Measurements from ENCODE around the gene ZNF446. TPM values are rescaled to one million over a fixed set of nuclear protein-coding genes. Genes with fewer than 3 reads are reported as not detected.
"Not testable (repeated sequence)": the region's sequence is repeated elsewhere in the genome, so short reads cannot be mapped to it uniquely, and the experiment has no call there.

Gene ZNF446
- total RNA-seq, 1 experiment from 2014 or later, result 13.9 TPM

DNA sequence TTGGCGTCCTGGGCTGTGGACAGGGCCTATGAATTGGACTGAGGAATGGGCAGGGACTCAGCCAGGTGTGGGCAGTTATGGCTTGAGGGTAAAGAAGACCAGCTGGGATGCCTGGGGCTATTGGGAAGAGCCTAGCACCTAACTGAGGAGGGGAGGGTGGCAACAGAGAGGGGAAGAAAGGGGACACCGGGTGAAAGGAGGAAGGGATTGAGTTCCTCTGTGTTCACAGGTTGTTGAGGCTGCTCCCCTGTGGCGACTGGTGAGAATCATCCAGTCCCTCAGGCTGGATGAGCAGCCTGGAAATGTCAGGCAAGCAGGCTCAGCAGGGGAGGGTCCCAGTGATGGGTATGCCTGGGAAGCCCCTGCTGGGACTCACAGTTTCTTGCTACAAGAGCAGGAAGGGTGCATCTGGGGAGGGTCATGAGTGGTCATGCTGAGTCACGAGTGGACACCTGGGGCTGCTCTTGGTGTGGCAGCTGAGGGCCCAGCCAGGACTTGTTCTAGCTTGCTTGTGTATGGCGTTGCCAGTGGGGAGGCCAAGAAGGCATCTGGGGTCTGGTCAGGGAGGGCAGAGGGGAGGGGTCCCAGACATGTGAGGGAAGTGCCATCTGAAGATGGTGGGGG lies 7.8 kb upstream of the ZNF446 start:
- Mint-ChIP-seq H3K27me3 (ENCODE audit: unreplicated experiment) (no peaks in the 10 kb centered on the region), H3K36me3 (ENCODE audit: insufficient read depth, unreplicated experiment) (peaks cover 50% of the 10 kb centered on the region), H3K27ac (ENCODE audit: unreplicated experiment) (peak overlapping the region; percentile 38), H3K4me1 (ENCODE audit: low read depth, unreplicated experiment) (peaks cover 14% of the 10 kb centered on the region), H3K9me3 (ENCODE audit: low read depth, unreplicated experiment) (no peaks in the 10 kb centered on the region), H3K4me3 (ENCODE audit: low read depth, unreplicated experiment) (peak overlapping the region; percentile 80)
- intact Hi-C loops (cut with micrococcal nuclease; ENCODE audit: unreplicated experiment), result no loop called here
- CTCF ChIA-PET, result no interaction called here
- BruUV-seq (replicated peaks), result no TSS peak
- no peak for DNase-seq
- TF ChIP-seq, protein P1, sequence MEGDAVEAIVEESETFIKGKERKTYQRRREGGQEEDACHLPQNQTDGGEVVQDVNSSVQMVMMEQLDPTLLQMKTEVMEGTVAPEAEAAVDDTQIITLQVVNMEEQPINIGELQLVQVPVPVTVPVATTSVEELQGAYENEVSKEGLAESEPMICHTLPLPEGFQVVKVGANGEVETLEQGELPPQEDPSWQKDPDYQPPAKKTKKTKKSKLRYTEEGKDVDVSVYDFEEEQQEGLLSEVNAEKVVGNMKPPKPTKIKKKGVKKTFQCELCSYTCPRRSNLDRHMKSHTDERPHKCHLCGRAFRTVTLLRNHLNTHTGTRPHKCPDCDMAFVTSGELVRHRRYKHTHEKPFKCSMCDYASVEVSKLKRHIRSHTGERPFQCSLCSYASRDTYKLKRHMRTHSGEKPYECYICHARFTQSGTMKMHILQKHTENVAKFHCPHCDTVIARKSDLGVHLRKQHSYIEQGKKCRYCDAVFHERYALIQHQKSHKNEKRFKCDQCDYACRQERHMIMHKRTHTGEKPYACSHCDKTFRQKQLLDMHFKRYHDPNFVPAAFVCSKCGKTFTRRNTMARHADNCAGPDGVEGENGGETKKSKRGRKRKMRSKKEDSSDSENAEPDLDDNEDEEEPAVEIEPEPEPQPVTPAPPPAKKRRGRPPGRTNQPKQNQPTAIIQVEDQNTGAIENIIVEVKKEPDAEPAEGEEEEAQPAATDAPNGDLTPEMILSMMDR (IDR thresholded peaks at IDR 0.05; ENCODE audit: unreplicated experiment), result no peak

DNA sequence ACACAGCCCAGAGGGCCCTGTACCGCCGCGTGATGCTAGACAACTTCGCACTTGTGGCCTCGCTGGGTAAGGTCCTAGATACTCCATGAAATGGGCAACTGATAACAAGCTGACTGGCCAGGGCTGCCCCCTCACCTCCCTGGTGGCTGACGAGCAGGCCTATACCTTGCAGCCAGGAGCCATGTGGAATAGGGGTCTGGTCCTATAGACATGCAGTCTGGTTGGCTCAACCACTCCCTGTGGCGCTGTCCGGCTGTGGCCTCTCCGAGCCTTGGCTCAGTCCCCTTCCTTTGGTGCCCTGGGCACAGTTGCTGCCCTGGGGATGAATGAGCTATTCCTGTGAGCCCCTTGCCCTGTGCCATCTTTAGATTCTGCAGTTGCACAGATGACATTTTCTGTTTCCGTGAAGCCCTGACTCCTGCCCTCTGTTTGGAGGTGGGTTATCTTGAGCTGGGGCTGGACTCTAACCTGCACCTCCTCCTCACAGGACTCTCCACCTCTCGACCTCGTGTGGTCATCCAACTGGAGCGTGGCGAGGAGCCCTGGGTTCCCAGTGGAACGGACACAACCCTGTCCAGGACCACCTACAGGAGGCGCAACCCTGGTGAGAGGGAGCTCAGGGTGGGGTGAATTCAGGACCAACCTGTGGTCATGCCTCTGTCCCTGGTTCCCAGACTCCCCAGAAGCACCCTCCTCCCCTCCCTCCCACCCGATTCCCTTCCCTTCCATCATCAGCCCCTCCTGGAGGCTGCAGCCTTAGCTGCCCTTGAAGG lies 6.7 kb upstream of the ZNF446 start:
- intact Hi-C loops (cut with micrococcal nuclease; ENCODE audit: unreplicated experiment), result no loop called here
- DNase-seq, result no peak
- H3K9me3 Mint-ChIP-seq (ENCODE audit: low read depth, unreplicated experiment), result no peaks in the 10 kb centered on the region
- H3K27me3 Mint-ChIP-seq (ENCODE audit: unreplicated experiment), result no peaks in the 10 kb centered on the region
- CTCF ChIA-PET, result no interaction called here
- no TSS peak for BruUV-seq (replicated peaks)
- TF ChIP-seq, protein P1 (IDR thresholded peaks at IDR 0.05; ENCODE audit: unreplicated experiment), result no peak
- peaks cover 14% of the 10 kb centered on the region for H3K4me1 Mint-ChIP-seq (ENCODE audit: low read depth, unreplicated experiment)
- no peak overlapping the region for H3K4me3 Mint-ChIP-seq (ENCODE audit: low read depth, unreplicated experiment)
- no peak overlapping the region for H3K27ac Mint-ChIP-seq (ENCODE audit: unreplicated experiment)
- peaks cover 60% of the 10 kb centered on the region for H3K36me3 Mint-ChIP-seq (ENCODE audit: insufficient read depth, unreplicated experiment)

DNA sequence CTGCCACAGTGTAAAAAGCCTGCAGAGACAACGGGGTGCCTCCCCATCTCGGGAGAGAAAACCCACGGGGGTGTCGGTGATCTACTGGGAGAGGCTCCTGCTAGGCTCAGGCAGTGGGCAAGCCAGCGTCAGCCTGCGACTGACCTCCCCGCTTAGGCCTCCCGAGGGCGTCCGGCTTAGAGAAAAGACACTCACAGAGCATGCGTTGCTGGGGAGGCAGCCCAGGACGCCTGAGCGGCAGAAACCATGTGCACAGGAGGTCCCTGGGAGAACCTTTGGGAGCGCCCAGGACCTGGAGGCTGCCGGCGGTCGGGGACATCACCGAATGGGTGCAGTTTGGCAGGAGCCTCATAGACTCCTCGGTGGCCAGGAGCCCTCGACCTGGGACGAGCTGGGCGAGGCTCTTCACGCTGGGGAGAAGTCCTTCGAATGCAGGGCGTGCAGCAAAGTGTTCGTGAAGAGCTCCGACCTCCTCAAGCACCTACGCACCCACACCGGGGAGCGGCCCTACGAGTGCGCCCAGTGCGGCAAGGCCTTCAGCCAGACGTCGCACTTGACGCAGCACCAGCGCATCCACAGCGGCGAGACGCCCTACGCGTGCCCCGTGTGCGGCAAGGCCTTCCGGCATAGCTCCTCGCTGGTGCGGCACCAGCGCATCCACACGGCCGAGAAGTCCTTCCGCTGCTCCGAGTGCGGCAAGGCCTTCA lies 5.2 kb upstream of the ZNF446 start:
- BruUV-seq (replicated peaks); DNase-seq; CTCF ChIA-PET; H3K27me3 Mint-ChIP-seq (ENCODE audit: unreplicated experiment); H3K4me3 Mint-ChIP-seq (ENCODE audit: low read depth, unreplicated experiment); intact Hi-C loops (cut with micrococcal nuclease; ENCODE audit: unreplicated experiment); H3K9me3 Mint-ChIP-seq (ENCODE audit: low read depth, unreplicated experiment); H3K27ac Mint-ChIP-seq (ENCODE audit: unreplicated experiment): not testable (repeated sequence)
- Mint-ChIP-seq H3K4me1 (ENCODE audit: low read depth, unreplicated experiment) (peaks cover 14% of the 10 kb centered on the region), H3K36me3 (ENCODE audit: insufficient read depth, unreplicated experiment) (peaks cover 74% of the 10 kb centered on the region)

DNA sequence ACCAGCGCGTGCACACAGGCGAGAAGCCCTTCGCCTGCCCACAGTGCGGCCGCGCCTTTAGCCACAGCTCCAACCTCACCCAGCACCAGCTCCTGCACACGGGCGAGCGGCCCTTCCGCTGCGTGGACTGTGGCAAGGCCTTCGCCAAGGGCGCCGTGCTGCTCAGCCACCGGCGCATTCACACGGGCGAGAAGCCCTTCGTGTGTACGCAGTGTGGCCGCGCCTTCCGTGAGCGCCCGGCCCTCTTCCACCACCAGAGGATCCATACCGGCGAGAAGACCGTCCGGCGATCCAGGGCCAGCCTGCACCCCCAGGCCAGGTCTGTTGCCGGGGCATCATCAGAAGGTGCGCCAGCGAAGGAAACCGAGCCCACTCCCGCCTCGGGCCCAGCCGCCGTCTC lies 4.4 kb upstream of the ZNF446 start:
- no peaks in the 10 kb centered on the region for H3K9me3 Mint-ChIP-seq (ENCODE audit: low read depth, unreplicated experiment)
- intact Hi-C loops (cut with micrococcal nuclease; ENCODE audit: unreplicated experiment), result no loop called here
- no peak overlapping the region for H3K4me3 Mint-ChIP-seq (ENCODE audit: low read depth, unreplicated experiment)
- H3K27ac Mint-ChIP-seq (ENCODE audit: unreplicated experiment), result no peak overlapping the region
- H3K4me1 Mint-ChIP-seq (ENCODE audit: low read depth, unreplicated experiment), result peaks cover 17% of the 10 kb centered on the region
- TF ChIP-seq, protein P1 (IDR thresholded peaks at IDR 0.05; ENCODE audit: unreplicated experiment), result no peak
- CTCF ChIA-PET, result no interaction called here
- peaks cover 74% of the 10 kb centered on the region for H3K36me3 Mint-ChIP-seq (ENCODE audit: insufficient read depth, unreplicated experiment)
- H3K27me3 Mint-ChIP-seq (ENCODE audit: unreplicated experiment), result no peaks in the 10 kb centered on the region
- no peak for DNase-seq
- BruUV-seq (replicated peaks), result no TSS peak
